Body of pancreas (tissue), 4 donors: ENCODE data around the gene TNFSF15. TPM values are rescaled to one million over a fixed set of nuclear protein-coding genes. Genes with fewer than 3 reads are reported as not detected.
A peak's percentile ranks its signal among the peaks of the same experiment; 100 is the strongest.

ENCODE experiments used
- ATAC-seq: fragments of 150-250 bp; one replicate; pipeline ENCODE4 v1.9.1; 2016
- DNase-seq, 4 donors: peaks; one replicate each; pipeline ENCODE4 v3.0.0-alpha.2; 2019
- H3K27ac ChIP-seq, 4 donors: fragments of 200-600 bp; sonication (generic); 1 replicate in 3 of 4; 2 replicates in 1 of 4; pipeline versions ENCODE4 v1.5.1 to v1.6.1; 2016 to 2019; ENCODE audit warnings: mild to moderate bottlenecking in 1 of 4, mixed read lengths in 1 of 4, moderate library complexity in 1 of 4
- H3K27me3 ChIP-seq, 2 donors: fragments of 200-600 bp; sonication (generic); one replicate each; pipeline ENCODE4 v1.6.0; 2016; ENCODE audit warnings: mild to moderate bottlenecking in 1 of 2
- H3K36me3 ChIP-seq, 2 donors: fragments of 200-600 bp; sonication (generic); replicated peaks in 1 of 2; 2 replicates each; pipeline ENCODE4 v1.5.1; 2016; ENCODE audit warnings: low read depth in 2 of 2; ENCODE audit not compliant: insufficient read depth in 1 of 2
- H3K4me1 ChIP-seq: fragments of 200-600 bp; sonication (generic); one replicate; pipeline ENCODE4 v1.6.0; 2016
- H3K4me3 ChIP-seq, 2 donors: fragments of 200-600 bp; sonication (generic); 1 replicate in 1 of 2; 2 replicates in 1 of 2; pipeline ENCODE4 v1.5.1; 2016 to 2019
- H3K9me3 ChIP-seq, 3 donors: fragments of 200-600 bp; sonication (generic); 1 replicate in 2 of 3; 2 replicates in 1 of 3; pipeline ENCODE4 v1.5.1; 2016
- POLR2A ChIP-seq, 3 donors: fragments of 450-650 bp; IDR thresholded peaks; one replicate each; pipeline ENCODE4 v1.6.1; 2016; ENCODE audit warnings: antibody characterized with exemption in 3 of 3, mild to moderate bottlenecking in 2 of 3
- WGBS, 2 donors: methylation state at CpG; one replicate each; pipeline ENCODE4 v1.1.5; 2017; 5-methylcytosine and 5-hydroxymethylcytosine counted together
- intact Hi-C: fragments of 100-400 bp; cut with DNase I; formaldehyde crosslinking; loops from one replicate; pipeline ENCODE4 v1.15.1; 2023
- total RNA-seq, 2 donors: library from RNA; depleted of rRNA; stranded (reverse); fragments of >200 nt; gene quantifications; one replicate each; pipeline ENCODE4 v1.1.0, GENCODE V29; 2016
- TF ChIP-seq, protein P1 (sequence below), 7 experiments: fragments of 450-650 bp in 4 of 7; fragments of 200-600 bp in 3 of 7; sonication (generic) in 3 of 7; IDR thresholded peaks; one replicate each; pipeline ENCODE4 v1.5.1; 2016 to 2019; ENCODE audit warnings: antibody characterized with exemption in 7 of 7

The TNFSF15 gene
- total RNA-seq, 2 donors from 2014 or later: 0.26 TPM; not detected in 1

DNA sequence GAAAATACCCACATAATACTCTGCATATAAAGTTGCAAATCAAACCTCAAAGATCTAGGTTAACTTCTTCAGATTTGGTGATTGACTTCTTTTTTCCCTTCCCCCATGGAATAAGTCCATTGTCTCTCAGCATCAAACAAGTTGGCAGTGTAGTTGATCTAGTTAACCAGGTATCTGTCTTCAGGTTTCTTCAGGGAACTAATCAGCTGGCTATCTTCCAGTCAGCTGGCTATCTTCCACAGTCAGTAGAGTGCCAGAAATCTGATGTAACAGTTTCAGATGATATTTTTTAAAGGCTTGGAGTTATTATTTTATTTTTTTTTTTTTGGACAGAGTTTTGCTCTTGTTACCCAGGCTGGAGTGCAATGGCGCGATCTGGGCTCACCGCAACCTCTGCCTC is 16.8 kb downstream of the TNFSF15 start:
- H3K4me1 ChIP-seq: no peaks in the 10 kb centered on the region
- ATAC-seq (no peak), DNase-seq (no peak)
- H3K27ac ChIP-seq: no peak overlapping the region
- TF ChIP-seq, protein P1, sequence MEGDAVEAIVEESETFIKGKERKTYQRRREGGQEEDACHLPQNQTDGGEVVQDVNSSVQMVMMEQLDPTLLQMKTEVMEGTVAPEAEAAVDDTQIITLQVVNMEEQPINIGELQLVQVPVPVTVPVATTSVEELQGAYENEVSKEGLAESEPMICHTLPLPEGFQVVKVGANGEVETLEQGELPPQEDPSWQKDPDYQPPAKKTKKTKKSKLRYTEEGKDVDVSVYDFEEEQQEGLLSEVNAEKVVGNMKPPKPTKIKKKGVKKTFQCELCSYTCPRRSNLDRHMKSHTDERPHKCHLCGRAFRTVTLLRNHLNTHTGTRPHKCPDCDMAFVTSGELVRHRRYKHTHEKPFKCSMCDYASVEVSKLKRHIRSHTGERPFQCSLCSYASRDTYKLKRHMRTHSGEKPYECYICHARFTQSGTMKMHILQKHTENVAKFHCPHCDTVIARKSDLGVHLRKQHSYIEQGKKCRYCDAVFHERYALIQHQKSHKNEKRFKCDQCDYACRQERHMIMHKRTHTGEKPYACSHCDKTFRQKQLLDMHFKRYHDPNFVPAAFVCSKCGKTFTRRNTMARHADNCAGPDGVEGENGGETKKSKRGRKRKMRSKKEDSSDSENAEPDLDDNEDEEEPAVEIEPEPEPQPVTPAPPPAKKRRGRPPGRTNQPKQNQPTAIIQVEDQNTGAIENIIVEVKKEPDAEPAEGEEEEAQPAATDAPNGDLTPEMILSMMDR (IDR thresholded peaks at IDR 0.05): no peak
- no peak for TF ChIP-seq POLR2A (IDR thresholded peaks at IDR 0.05)
- no peaks in the 10 kb centered on the region for H3K27me3 ChIP-seq
- WGBS, 2 donors: 93 to 94% methylated on average over 3 of the region's 3 CpGs
- H3K9me3 ChIP-seq: no peaks in the 10 kb centered on the region
- no peaks in the 10 kb centered on the region for H3K36me3 ChIP-seq
- intact Hi-C loops: no loop called here
- H3K4me3 ChIP-seq: no peak overlapping the region

DNA sequence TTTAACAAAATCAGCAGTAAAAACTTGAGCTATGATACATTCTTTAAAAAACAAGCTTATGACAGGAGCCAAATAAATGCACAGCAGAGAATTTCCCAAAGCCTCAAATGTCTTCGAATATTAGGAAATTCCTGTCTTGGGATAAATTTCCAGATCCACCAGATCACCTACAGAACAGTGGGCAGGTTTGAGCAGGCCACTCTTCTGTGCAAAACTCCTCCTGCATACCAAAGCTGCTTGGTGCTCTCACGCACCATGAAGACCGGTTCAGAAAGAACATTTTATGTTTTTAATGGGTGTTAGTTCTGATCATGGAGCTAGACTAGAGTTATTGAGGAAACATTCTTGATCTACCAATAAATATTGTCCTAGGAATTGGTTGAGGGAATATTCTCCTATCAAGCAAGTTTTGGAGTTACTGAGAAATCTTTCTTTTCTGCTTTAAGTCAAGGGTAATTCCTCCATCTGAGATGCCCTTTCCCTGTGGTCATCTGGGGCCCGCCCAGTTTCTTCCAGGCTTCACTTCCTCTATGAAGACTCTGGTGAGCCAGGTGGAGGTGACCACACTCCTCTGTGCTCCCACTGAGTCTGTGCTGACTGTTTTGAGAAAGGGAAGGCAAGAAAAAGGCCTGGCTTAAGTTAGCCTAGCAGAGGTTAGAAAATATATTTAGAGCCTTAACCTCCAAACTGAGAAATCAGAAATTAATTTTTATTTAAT is 17.9 kb downstream of the TNFSF15 start:
- no peak for DNase-seq
- TF ChIP-seq POLR2A (IDR thresholded peaks at IDR 0.05): no peak
- TF ChIP-seq, protein P1 (IDR thresholded peaks at IDR 0.05): no peak
- intact Hi-C loops: no loop called here
- WGBS, 2 donors: 76 to 81% methylated on average over 4 of the region's 4 CpGs
- H3K4me3 ChIP-seq: no peak overlapping the region
- H3K9me3 ChIP-seq: no peaks in the 10 kb centered on the region
- H3K36me3 ChIP-seq: no peaks in the 10 kb centered on the region
- no peak overlapping the region for H3K27ac ChIP-seq
- no peak for ATAC-seq
- no peaks in the 10 kb centered on the region for H3K27me3 ChIP-seq
- no peaks in the 10 kb centered on the region for H3K4me1 ChIP-seq

DNA sequence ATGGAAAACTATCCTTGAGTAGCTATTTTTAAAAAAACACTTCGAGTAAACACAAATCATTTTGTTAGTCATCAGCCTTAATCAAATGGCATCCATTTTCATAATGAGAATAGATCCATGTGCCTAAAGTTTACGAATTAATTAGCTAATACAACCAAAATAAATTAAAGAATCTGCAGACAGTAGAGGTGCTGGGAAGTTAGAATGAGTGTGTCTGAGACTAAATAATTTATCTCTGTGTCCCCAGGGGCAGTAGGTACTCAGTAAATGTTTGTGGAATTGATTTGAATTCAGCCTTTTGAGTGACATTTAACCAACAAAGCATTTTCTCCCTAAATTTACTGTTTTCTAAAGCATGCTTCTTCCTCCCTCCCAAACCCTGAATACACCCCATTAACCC is 18.6 kb downstream of the TNFSF15 start:
- ATAC-seq (no peak), DNase-seq (no peak)
- H3K4me3 ChIP-seq: no peak overlapping the region
- H3K27ac ChIP-seq: no peak overlapping the region
- H3K4me1 ChIP-seq: no peaks in the 10 kb centered on the region
- TF ChIP-seq, protein P1 (IDR thresholded peaks at IDR 0.05): no peak
- TF ChIP-seq POLR2A (IDR thresholded peaks at IDR 0.05): no peak
- H3K9me3 ChIP-seq: no peaks in the 10 kb centered on the region
- intact Hi-C loops: no loop called here
- H3K36me3 ChIP-seq: no peaks in the 10 kb centered on the region
- WGBS, 2 donors: 66 to 68% methylated on average over 2 of the region's 2 CpGs
- no peaks in the 10 kb centered on the region for H3K27me3 ChIP-seq

DNA sequence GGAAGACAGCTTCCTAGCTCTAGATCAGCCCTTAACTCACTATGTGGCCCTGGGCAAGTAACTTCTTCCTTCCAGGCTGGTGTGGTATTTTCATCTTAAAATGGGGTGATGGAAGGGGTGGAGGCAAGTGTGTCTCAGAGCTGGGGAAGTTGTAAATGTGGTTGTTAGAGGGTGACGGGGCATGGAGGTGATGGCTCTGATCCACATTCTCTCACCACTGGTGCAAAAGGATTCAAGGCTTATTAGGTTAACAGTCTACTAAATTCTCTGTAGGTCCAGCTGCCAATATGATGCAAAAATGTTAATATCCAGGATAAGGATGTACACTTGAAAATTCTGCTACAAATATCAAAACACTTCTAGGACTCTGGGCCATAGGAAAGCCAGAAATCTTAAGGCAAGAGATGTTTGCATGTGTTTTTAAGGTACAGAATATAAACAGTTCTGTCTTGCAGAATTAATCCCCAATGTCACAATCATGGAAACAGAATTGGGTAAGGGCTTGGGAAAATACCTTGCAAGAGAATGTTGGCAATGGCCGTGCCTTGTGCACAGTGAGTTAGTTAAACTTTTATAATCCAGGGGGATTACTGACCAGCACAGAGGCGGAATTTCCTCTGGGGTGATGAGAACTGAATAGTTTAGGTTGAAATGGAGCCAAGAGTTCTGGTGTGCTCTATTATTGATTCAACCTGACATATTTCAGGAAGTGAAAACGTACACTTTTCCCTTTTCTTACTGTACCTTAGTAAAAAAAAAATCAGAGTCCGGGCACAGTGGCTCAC is 19.8 kb downstream of the TNFSF15 start:
- WGBS, 2 donors: 45 to 55% methylated on average over 5 of the region's 5 CpGs
- peak; percentile 81 for ATAC-seq
- no peaks in the 10 kb centered on the region for H3K27me3 ChIP-seq

More for the DNA sequence above, 19.8 kb downstream of the TNFSF15 start:
- peak in 3 of 4 donors; percentile 29 to 50 (median 33) for DNase-seq
- Histone ChIP-seq H3K4me3 (no peak overlapping the region), H3K27ac (peak overlapping the region in 3 of 4 donors; percentile 32 to 40 (median 34)), H3K4me1 (no peaks in the 10 kb centered on the region), H3K36me3 (no peaks in the 10 kb centered on the region), H3K9me3 (no peaks in the 10 kb centered on the region)
- TF ChIP-seq, protein P1 (IDR thresholded peaks at IDR 0.05): no peak
- TF ChIP-seq POLR2A (IDR thresholded peaks at IDR 0.05): no peak
- intact Hi-C loops: no loop called here
